Measurements from ENCODE around the gene CIT. TPM values are rescaled to one million over a fixed set of nuclear protein-coding genes. Genes with fewer than 3 reads are reported as not detected.

The CIT gene
- total RNA-seq, 1 experiment from 2014 or later = 67.9 TPM

DNA sequence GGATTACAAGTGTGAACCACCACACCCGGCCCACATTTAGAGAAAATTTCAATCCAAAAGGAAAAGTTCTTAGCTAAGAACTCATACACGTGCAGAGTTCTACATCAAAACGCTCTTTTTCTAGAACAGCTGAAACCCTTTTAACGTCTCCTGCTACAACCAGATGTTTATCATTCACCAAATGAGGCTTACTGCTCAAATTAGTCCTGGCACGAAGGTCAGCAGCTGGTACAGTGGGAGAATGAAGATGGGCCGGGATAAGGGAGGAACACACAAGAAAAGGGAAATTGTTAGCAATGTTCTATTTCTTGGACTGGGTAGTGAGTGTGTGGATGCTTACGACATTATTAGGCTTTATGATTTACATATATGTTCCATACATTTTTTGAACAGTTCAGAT, 171.9 kb downstream of the CIT start:
- DNase-seq (ENCODE audit: low read depth, low spot score) (no peak), ATAC-seq (no peak)
- CTCF ChIA-PET = no interaction called here
- no peaks in the 10 kb centered on the region for H3K9me3 ChIP-seq (ENCODE audit: control insufficient read depth, insufficient read depth, low read depth, low read length)
- no peak for TF ChIP-seq REST (IDR thresholded peaks at IDR 0.05; ENCODE audit: insufficient read depth in 1 of 2, low read depth in 2 of 2, low read length in 1 of 2)
- no peak for TF ChIP-seq CTCF (IDR thresholded peaks at IDR 0.05)
- TF ChIP-seq POLR2AphosphoS5 (IDR thresholded peaks at IDR 0.05; ENCODE audit: low read depth, low read length) = no peak
- no peak for TF ChIP-seq SIN3A (IDR thresholded peaks at IDR 0.05; ENCODE audit: borderline replicate concordance, insufficient read depth, low read depth, low read length)
- no peak for TF ChIP-seq TCF7L2 (IDR thresholded peaks at IDR 0.05; ENCODE audit: low read depth, low read length)
- POLR2A ChIA-PET = interaction anchor here (0.7 kb wide), 1 partner anchor 76 kb away, joined by 7 read pairs; no protein-coding TSS in a partner anchor
- BruUV-seq (replicated peaks) = no TSS peak
- H3K27me3 ChIP-seq (ENCODE audit: control insufficient read depth, insufficient read depth, low read length) = no peaks in the 10 kb centered on the region
- H3K4me1 ChIP-seq (ENCODE audit: control insufficient read depth, insufficient read depth, low read length) = no peaks in the 10 kb centered on the region
- in situ Hi-C loops (cut with HindIII; ENCODE audit: low pct_unique_long_range_greater_than_20kb, low sequenced_read_pairs) = no loop called here
- H3K27ac ChIP-seq (ENCODE audit: low read length) = no peak overlapping the region
- no peak overlapping the region for H3K4me3 ChIP-seq (ENCODE audit: low read depth in 2 of 2, low read length in 2 of 2)
- peaks cover 9% of the 10 kb centered on the region for H3K36me3 ChIP-seq (ENCODE audit: control insufficient read depth, insufficient read depth, low read length)
- intact Hi-C loops (cut with micrococcal nuclease; ENCODE audit: unreplicated experiment) = no loop called here

- DNase-seq (ENCODE audit: low read depth, low spot score) (no peak), ATAC-seq (0 out of 2 replicates have a peak, but pooled peaks have one; percentile 49)
- H3K36me3 ChIP-seq (ENCODE audit: control insufficient read depth, insufficient read depth, low read length) = peaks cover 9% of the 10 kb centered on the region
- TF ChIP-seq SIN3A (IDR thresholded peaks at IDR 0.05; ENCODE audit: borderline replicate concordance, insufficient read depth, low read depth, low read length) (no peak), CTCF (IDR thresholded peaks at IDR 0.05) (no peak), TCF7L2 (IDR thresholded peaks at IDR 0.05; ENCODE audit: low read depth, low read length) (no peak), REST (IDR thresholded peaks at IDR 0.05; ENCODE audit: insufficient read depth in 1 of 2, low read depth in 2 of 2, low read length in 1 of 2) (no peak), POLR2AphosphoS5 (IDR thresholded peaks at IDR 0.05; ENCODE audit: low read depth, low read length) (no peak)
- POLR2A ChIA-PET = no interaction called here
- H3K27ac ChIP-seq (ENCODE audit: low read length) = no peak overlapping the region
- H3K27me3 ChIP-seq (ENCODE audit: control insufficient read depth, insufficient read depth, low read length) = no peaks in the 10 kb centered on the region
- no peaks in the 10 kb centered on the region for H3K9me3 ChIP-seq (ENCODE audit: control insufficient read depth, insufficient read depth, low read depth, low read length)
- intact Hi-C loops (cut with micrococcal nuclease; ENCODE audit: unreplicated experiment) = no loop called here
- H3K4me1 ChIP-seq (ENCODE audit: control insufficient read depth, insufficient read depth, low read length) = no peaks in the 10 kb centered on the region
- CTCF ChIA-PET = no interaction called here
- no TSS peak for BruUV-seq (replicated peaks)
- no peak overlapping the region for H3K4me3 ChIP-seq (ENCODE audit: low read depth in 2 of 2, low read length in 2 of 2)
- in situ Hi-C loops (cut with HindIII; ENCODE audit: low pct_unique_long_range_greater_than_20kb, low sequenced_read_pairs) = no loop called here
Observed at GRCh38 chr12:119704065-119704747, 172.9 kb downstream of the CIT start.
